Measurements from ENCODE around the gene TUBB8. TPM values are rescaled to one million over a fixed set of nuclear protein-coding genes. Genes with fewer than 3 reads are reported as not detected.
"Not testable (repeated sequence)": the region's sequence is repeated elsewhere in the genome, so short reads cannot be mapped to it uniquely, and the experiment has no call there.

TUBB8 gene
- total RNA-seq, 1 donor from 2014 or later, result not detected

- Mint-ChIP-seq H3K36me3 (ENCODE audit: low read depth) (no peaks in the 10 kb centered on the region), H3K27me3 (peaks cover 38% of the 10 kb centered on the region), H3K9me3 (no peaks in the 10 kb centered on the region), H3K4me3 (no peak overlapping the region), H3K27ac (no peak overlapping the region), H3K4me1 (peaks cover 6% of the 10 kb centered on the region)
- no peak for TF ChIP-seq CTCF (IDR thresholded peaks at IDR 0.05)
- ATAC-seq (ENCODE audit: low read depth), result no peak
- intact Hi-C loops (cut with micrococcal nuclease), result no loop called here
- no peak for DNase-seq
- ChIA-PET POLR2A (no interaction called here), CTCF (no interaction called here)
Observed at GRCh38 chr10:79532-80215, 30.6 kb upstream of the TUBB8 start.

- H3K4me3 Mint-ChIP-seq, result no peak overlapping the region
- intact Hi-C loops (cut with micrococcal nuclease), result no loop called here
Observed at GRCh38 chr10:78556-78955, 29.5 kb upstream of the TUBB8 start.

GRCh38 chr10:74266-74621, 25.1 kb upstream of the TUBB8 start:
- DNase-seq; H3K27ac Mint-ChIP-seq; ATAC-seq (ENCODE audit: low read depth); intact Hi-C loops (cut with micrococcal nuclease); H3K36me3 Mint-ChIP-seq (ENCODE audit: low read depth); POLR2A ChIA-PET; H3K9me3 Mint-ChIP-seq; CTCF ChIA-PET: not testable (repeated sequence)
- Mint-ChIP-seq H3K4me1 (peaks cover 13% of the 10 kb centered on the region), H3K27me3 (peaks cover 11% of the 10 kb centered on the region), H3K4me3 (peak overlapping the region; percentile 76)

More at GRCh38 chr10:78556-78955, 29.5 kb upstream of the TUBB8 start:
- H3K27ac Mint-ChIP-seq, result no peak overlapping the region
- ChIA-PET POLR2A (no interaction called here), CTCF (no interaction called here)
- ATAC-seq (ENCODE audit: low read depth), result no peak
- DNase-seq, result no peak
- peaks cover 33% of the 10 kb centered on the region for H3K27me3 Mint-ChIP-seq
- peaks cover 13% of the 10 kb centered on the region for H3K4me1 Mint-ChIP-seq
- no peaks in the 10 kb centered on the region for H3K9me3 Mint-ChIP-seq
- no peak for TF ChIP-seq CTCF (IDR thresholded peaks at IDR 0.05)
- no peaks in the 10 kb centered on the region for H3K36me3 Mint-ChIP-seq (ENCODE audit: low read depth)

- H3K9me3 Mint-ChIP-seq; H3K27ac Mint-ChIP-seq; POLR2A ChIA-PET; CTCF ChIA-PET; H3K36me3 Mint-ChIP-seq (ENCODE audit: low read depth); ATAC-seq (ENCODE audit: low read depth); intact Hi-C loops (cut with micrococcal nuclease): not testable (repeated sequence)
- Mint-ChIP-seq H3K4me1 (peaks cover 13% of the 10 kb centered on the region), H3K4me3 (peak overlapping the region; percentile 76), H3K27me3 (peaks cover 10% of the 10 kb centered on the region)
- DNase-seq, result peak; percentile 21
Observed at GRCh38 chr10:73543-74265, 24.6 kb upstream of the TUBB8 start.

GRCh38 chr10:68156-68555, 19.1 kb upstream of the TUBB8 start:
- H3K27ac Mint-ChIP-seq; DNase-seq; H3K36me3 Mint-ChIP-seq (ENCODE audit: low read depth); POLR2A ChIA-PET; H3K4me1 Mint-ChIP-seq; CTCF ChIA-PET; H3K4me3 Mint-ChIP-seq; H3K27me3 Mint-ChIP-seq; H3K9me3 Mint-ChIP-seq; intact Hi-C loops (cut with micrococcal nuclease); ATAC-seq (ENCODE audit: low read depth): not testable (repeated sequence)

- ATAC-seq (ENCODE audit: low read depth); H3K36me3 Mint-ChIP-seq (ENCODE audit: low read depth); POLR2A ChIA-PET; DNase-seq; H3K27me3 Mint-ChIP-seq; intact Hi-C loops (cut with micrococcal nuclease); H3K4me3 Mint-ChIP-seq; H3K9me3 Mint-ChIP-seq; CTCF ChIA-PET; H3K27ac Mint-ChIP-seq; H3K4me1 Mint-ChIP-seq: not testable (repeated sequence)
Observed at GRCh38 chr10:49926-50325, 830 bp upstream of the TUBB8 start.

- H3K4me3 Mint-ChIP-seq; CTCF ChIA-PET; H3K27me3 Mint-ChIP-seq; ATAC-seq (ENCODE audit: low read depth); POLR2A ChIA-PET; H3K36me3 Mint-ChIP-seq (ENCODE audit: low read depth); intact Hi-C loops (cut with micrococcal nuclease); H3K9me3 Mint-ChIP-seq; H3K27ac Mint-ChIP-seq; H3K4me1 Mint-ChIP-seq; DNase-seq: not testable (repeated sequence)
Observed at GRCh38 chr10:47864-48263, 1.2 kb downstream of the TUBB8 start.

GRCh38 chr10:13315-13635, 35.8 kb downstream of the TUBB8 start:
- H3K27ac Mint-ChIP-seq; intact Hi-C loops (cut with micrococcal nuclease); ATAC-seq (ENCODE audit: low read depth); H3K9me3 Mint-ChIP-seq; POLR2A ChIA-PET; H3K4me1 Mint-ChIP-seq; H3K4me3 Mint-ChIP-seq; H3K36me3 Mint-ChIP-seq (ENCODE audit: low read depth); DNase-seq; CTCF ChIA-PET; H3K27me3 Mint-ChIP-seq: not testable (repeated sequence)

- DNase-seq, result not testable (repeated sequence)
Observed at GRCh38 chr10:12444-13314, 36.4 kb downstream of the TUBB8 start.

GRCh38 chr10:11260-11659, 37.8 kb downstream of the TUBB8 start:
- H3K4me3 Mint-ChIP-seq; ATAC-seq (ENCODE audit: low read depth); POLR2A ChIA-PET; H3K4me1 Mint-ChIP-seq; H3K36me3 Mint-ChIP-seq (ENCODE audit: low read depth); H3K9me3 Mint-ChIP-seq; H3K27me3 Mint-ChIP-seq; intact Hi-C loops (cut with micrococcal nuclease); CTCF ChIA-PET; DNase-seq; H3K27ac Mint-ChIP-seq: not testable (repeated sequence)

More at GRCh38 chr10:12444-13314, 36.4 kb downstream of the TUBB8 start:
- H3K4me1 Mint-ChIP-seq; ATAC-seq (ENCODE audit: low read depth); H3K9me3 Mint-ChIP-seq; H3K27ac Mint-ChIP-seq; CTCF ChIA-PET; POLR2A ChIA-PET; H3K27me3 Mint-ChIP-seq; H3K36me3 Mint-ChIP-seq (ENCODE audit: low read depth); H3K4me3 Mint-ChIP-seq; intact Hi-C loops (cut with micrococcal nuclease): not testable (repeated sequence)
